Neural cell (in vitro differentiated cells): Measurements from ENCODE around the gene FBXO46. TPM values are rescaled to one million over a fixed set of nuclear protein-coding genes. Genes with fewer than 3 reads are reported as not detected.

ENCODE experiments used
- H2AFZ ChIP-seq: fragments of 200-600, 300-800 bp; sonication (generic), shearing (Covaris generic); 2 replicates; pipeline ENCODE4 v1.6.0; 2014; ENCODE audit warnings: low read depth, mild to moderate bottlenecking, antibody characterized with exemption, low read length, moderate library complexity
- H3F3A ChIP-seq: fragments of 200-600 bp; shearing (Covaris generic); 2 replicates; pipeline ENCODE4 v1.6.1; 2016; ENCODE audit warnings: mild to moderate bottlenecking, moderate library complexity, mixed read lengths, antibody characterized with exemption, low read length; ENCODE audit not compliant: insufficient read depth, poor library complexity, severe bottlenecking
- H3K27ac ChIP-seq: fragments of 200-600, 300-800 bp; sonication (generic), shearing (Covaris generic); 2 replicates; pipeline ENCODE4 v1.5.1; 2014; ENCODE audit warnings: mild to moderate bottlenecking, low read length, moderate library complexity
- H3K27me3 ChIP-seq: fragments of 300-800, 200-600 bp; sonication (generic), shearing (Covaris generic); 2 replicates; pipeline ENCODE4 v1.6.0; 2014; ENCODE audit warnings: mild to moderate bottlenecking, low read depth, low read length, moderate library complexity; ENCODE audit not compliant: insufficient read depth
- H3K36me3 ChIP-seq: fragments of 300-800, 200-600 bp; sonication (generic), shearing (Covaris generic); 2 replicates; pipeline ENCODE4 v1.5.1; 2014; ENCODE audit warnings: mild to moderate bottlenecking, antibody characterized with exemption, low read length, moderate library complexity; ENCODE audit not compliant: insufficient read depth
- H3K4me2 ChIP-seq: fragments of 300-800, 200-600 bp; sonication (generic), shearing (Covaris generic); 2 replicates; pipeline ENCODE4 v1.6.0; 2014; ENCODE audit warnings: mild to moderate bottlenecking, low read length
- H3K4me3 ChIP-seq: fragments of 300-800, 200-600 bp; sonication (generic), shearing (Covaris generic); 2 replicates; pipeline ENCODE4 v1.5.1; 2014; ENCODE audit warnings: mild to moderate bottlenecking, low read length, moderate library complexity
- H3K79me2 ChIP-seq: fragments of 200-600 bp; shearing (Covaris generic); replicated peaks from 2 replicates; pipeline ENCODE4 v1.6.0; 2014; ENCODE audit warnings: mild to moderate bottlenecking, low read length, moderate library complexity; ENCODE audit not compliant: insufficient read depth
- H3K9ac ChIP-seq: fragments of 300-800, 200-600 bp; sonication (generic), shearing (Covaris generic); 2 replicates; pipeline ENCODE4 v1.6.1; 2016; ENCODE audit warnings: mild to moderate bottlenecking, low read length, mixed read lengths
- H3K9me2 ChIP-seq: fragments of 200-600 bp; shearing (Covaris generic); 2 replicates; pipeline ENCODE4 v1.6.1; 2016; ENCODE audit warnings: mild to moderate bottlenecking, low read length, mixed read lengths; ENCODE audit not compliant: insufficient read depth
- H3K9me3 ChIP-seq: fragments of 200-600, 300-800 bp; sonication (generic), shearing (Covaris generic); 2 replicates; pipeline ENCODE4 v1.6.1; 2016; ENCODE audit warnings: mild to moderate bottlenecking, mixed run types, low read length, moderate library complexity, mixed read lengths
- H4K20me1 ChIP-seq: fragments of 200-600 bp; shearing (Covaris generic); 2 replicates; pipeline ENCODE4 v1.6.1; 2016; ENCODE audit warnings: mild to moderate bottlenecking, mixed run types; ENCODE audit not compliant: insufficient read depth
- EP300 ChIP-seq: fragments of 450-650 bp; conservative IDR thresholded peaks from 2 replicates; pipeline ENCODE4 v1.6.1; 2014; ENCODE audit warnings: antibody characterized with exemption, mild to moderate bottlenecking, moderate library complexity; ENCODE audit not compliant: poor library complexity, severe bottlenecking
- EZH2 ChIP-seq: fragments of 200-600, 300-800 bp; shearing (Covaris generic), sonication (generic); IDR thresholded peaks from 2 replicates; pipeline ENCODE4 v1.6.1; 2014; ENCODE audit warnings: antibody characterized with exemption, low read length, borderline replicate concordance, mild to moderate bottlenecking; ENCODE audit not compliant: insufficient read depth, poor library complexity, severe bottlenecking
- MXI1 ChIP-seq: fragments of 450-650 bp; conservative IDR thresholded peaks from 2 replicates; pipeline ENCODE4 v1.6.1; 2014; ENCODE audit warnings: antibody characterized with exemption, mild to moderate bottlenecking; ENCODE audit not compliant: poor library complexity, severe bottlenecking
- POLR2AphosphoS5 ChIP-seq: IDR thresholded peaks from 2 replicates; pipeline ENCODE4 v1.6.1; 2012
- RAD21 ChIP-seq: fragments of 450-650 bp; conservative IDR thresholded peaks from 2 replicates; pipeline ENCODE4 v1.6.1; 2014; ENCODE audit warnings: antibody characterized with exemption, mild to moderate bottlenecking, moderate library complexity
- REST ChIP-seq: IDR thresholded peaks from 2 replicates; pipeline ENCODE4 v1.6.1; 2012; ENCODE audit warnings: borderline replicate concordance
- SMC3 ChIP-seq: fragments of 450-650 bp; conservative IDR thresholded peaks from 2 replicates; pipeline ENCODE4 v1.6.1; 2014; ENCODE audit warnings: antibody characterized with exemption, mild to moderate bottlenecking, moderate library complexity; ENCODE audit not compliant: poor library complexity
- TAF1 ChIP-seq: IDR thresholded peaks from 2 replicates; pipeline ENCODE4 v1.6.1; 2012; ENCODE audit warnings: low read depth
- polyA plus RNA-seq: library from polyadenylated mRNA; depleted of rRNA; stranded (reverse); fragments of >200 nt; gene quantifications from 2 replicates; pipeline ENCODE4 v1.2.3, GENCODE V29; 2014
- TF ChIP-seq, protein P1 (sequence below): fragments of 450-650 bp; IDR thresholded peaks from 2 replicates; pipeline ENCODE4 v1.5.1; 2014; ENCODE audit warnings: antibody characterized with exemption, mild to moderate bottlenecking, moderate library complexity; ENCODE audit not compliant: poor library complexity, severe bottlenecking

FBXO46 gene
- polyA plus RNA-seq, 1 donor from 2014 or later, result 12.5 TPM

GRCh38 chr19:45713141-45713540 is 17.6 kb downstream of the FBXO46 start:
- no peaks in the 10 kb centered on the region for H4K20me1 ChIP-seq
- no peak overlapping the region for H3K9ac ChIP-seq
- H3K4me2 ChIP-seq, result no peak overlapping the region
- H3K36me3 ChIP-seq, result no peaks in the 10 kb centered on the region
- H2AFZ ChIP-seq, result no peak overlapping the region
- H3K9me2 ChIP-seq, result no peaks in the 10 kb centered on the region
- H3K4me3 ChIP-seq, result no peak overlapping the region
- TF ChIP-seq TAF1 (no peak), REST (no peak), EZH2 (no peak), POLR2AphosphoS5 (no peak)
- TF ChIP-seq, protein P1, sequence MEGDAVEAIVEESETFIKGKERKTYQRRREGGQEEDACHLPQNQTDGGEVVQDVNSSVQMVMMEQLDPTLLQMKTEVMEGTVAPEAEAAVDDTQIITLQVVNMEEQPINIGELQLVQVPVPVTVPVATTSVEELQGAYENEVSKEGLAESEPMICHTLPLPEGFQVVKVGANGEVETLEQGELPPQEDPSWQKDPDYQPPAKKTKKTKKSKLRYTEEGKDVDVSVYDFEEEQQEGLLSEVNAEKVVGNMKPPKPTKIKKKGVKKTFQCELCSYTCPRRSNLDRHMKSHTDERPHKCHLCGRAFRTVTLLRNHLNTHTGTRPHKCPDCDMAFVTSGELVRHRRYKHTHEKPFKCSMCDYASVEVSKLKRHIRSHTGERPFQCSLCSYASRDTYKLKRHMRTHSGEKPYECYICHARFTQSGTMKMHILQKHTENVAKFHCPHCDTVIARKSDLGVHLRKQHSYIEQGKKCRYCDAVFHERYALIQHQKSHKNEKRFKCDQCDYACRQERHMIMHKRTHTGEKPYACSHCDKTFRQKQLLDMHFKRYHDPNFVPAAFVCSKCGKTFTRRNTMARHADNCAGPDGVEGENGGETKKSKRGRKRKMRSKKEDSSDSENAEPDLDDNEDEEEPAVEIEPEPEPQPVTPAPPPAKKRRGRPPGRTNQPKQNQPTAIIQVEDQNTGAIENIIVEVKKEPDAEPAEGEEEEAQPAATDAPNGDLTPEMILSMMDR, result no peak
- no peaks in the 10 kb centered on the region for H3F3A ChIP-seq
- no peaks in the 10 kb centered on the region for H3K9me3 ChIP-seq
- no peaks in the 10 kb centered on the region for H3K27me3 ChIP-seq
- H3K27ac ChIP-seq, result no peak overlapping the region
- H3K79me2 ChIP-seq, result peaks cover 23% of the 10 kb centered on the region

GRCh38 chr19:45712699-45713067 is 18.0 kb downstream of the FBXO46 start:
- H3K9ac ChIP-seq, result no peak overlapping the region
- no peak overlapping the region for H3K4me3 ChIP-seq
- no peak overlapping the region for H3K27ac ChIP-seq
- H3K36me3 ChIP-seq, result no peaks in the 10 kb centered on the region
- no peaks in the 10 kb centered on the region for H3F3A ChIP-seq
- H3K9me3 ChIP-seq, result no peaks in the 10 kb centered on the region
- no peak overlapping the region for H2AFZ ChIP-seq
- no peaks in the 10 kb centered on the region for H4K20me1 ChIP-seq
- no peak overlapping the region for H3K4me2 ChIP-seq
- H3K27me3 ChIP-seq, result no peaks in the 10 kb centered on the region
- no peaks in the 10 kb centered on the region for H3K9me2 ChIP-seq
- H3K79me2 ChIP-seq, result peaks cover 23% of the 10 kb centered on the region
- TF ChIP-seq REST (no peak), EZH2 (no peak), TAF1 (no peak), EP300 (no peak), MXI1 (no peak), SMC3 (no peak), RAD21 (no peak), POLR2AphosphoS5 (no peak)
- TF ChIP-seq, protein P1, result no peak
